HepG2 (cell line): Measurements from ENCODE around the gene GSTM2. TPM values are rescaled to one million over a fixed set of nuclear protein-coding genes. Genes with fewer than 3 reads are reported as not detected.

Experiments
- PHF20 ChIP-seq: sonication (generic); formaldehyde crosslinking; IDR thresholded peaks from 2 replicates; pipeline ENCODE4 v1.5.0; 2020; ENCODE audit warnings: mild to moderate bottlenecking, missing genetic modification reagents
- RORA ChIP-seq: sonication (generic); formaldehyde crosslinking; IDR thresholded peaks from 2 replicates; pipeline ENCODE4 v1.5.0; 2020; ENCODE audit warnings: mild to moderate bottlenecking, missing genetic modification reagents, moderate library complexity
- ZBTB26 ChIP-seq: IDR thresholded peaks from 2 replicates; pipeline ENCODE4 v1.6.1; 2016; ENCODE audit warnings: missing compliant biosample characterization, missing genetic modification reagents, borderline replicate concordance
- ZBTB4 ChIP-seq: sonication (generic); formaldehyde crosslinking; IDR thresholded peaks from 2 replicates; pipeline ENCODE4 v1.4.0; 2020; ENCODE audit warnings: missing genetic modification reagents, mild to moderate bottlenecking, borderline replicate concordance
- ZFAT ChIP-seq: sonication (generic); formaldehyde crosslinking; conservative IDR thresholded peaks from 2 replicates; pipeline ENCODE4 v1.8.1; 2023; ENCODE audit warnings: missing genetic modification reagents, inconsistent platforms
- ZNF337 ChIP-seq: sonication (generic); formaldehyde crosslinking; IDR thresholded peaks from 2 replicates; pipeline ENCODE4 v1.5.1; 2020; ENCODE audit warnings: missing genetic modification reagents, low read depth, mild to moderate bottlenecking, borderline replicate concordance
- polyA plus RNA-seq, 8 experiments: library from polyadenylated mRNA; depleted of rRNA in 3 of 8; stranded (reverse) in 7 of 8; unstranded in 1 of 8; fragments of >200 nt; fragmentation: Illumina TruSeq in 4 of 8; extraction: Trizol in 4 of 8; gene quantifications; 2 replicates each; pipeline versions ENCODE4 v1.2.1 to v1.2.3, GENCODE V29; 2011 to 2016; ENCODE audit warnings: low read depth in 4 of 8, missing spikeins in 1 of 8, mixed read lengths in 1 of 8; ENCODE audit not compliant: insufficient read depth in 1 of 8
- total RNA-seq, 5 experiments: library from RNA; depleted of rRNA; stranded (reverse); fragments of >200 nt; fragmentation: Illumina TruSeq; extraction: Trizol; gene quantifications; 2 replicates each; pipeline ENCODE4 v1.2.3, GENCODE V29; 2016; ENCODE audit warnings: low read depth in 1 of 5
- TF ChIP-seq, protein P1 (sequence below): sonication (generic); formaldehyde crosslinking; conservative IDR thresholded peaks from 2 replicates; pipeline ENCODE4 v1.8.0; 2022; ENCODE audit warnings: missing genetic modification reagents

Gene GSTM2
- total and polyA plus RNA-seq, 2 of the 13 experiments (the other 11 are each of a cell fraction or from before 2014, with no cell fraction given): 7.0 to 15.0 TPM

GRCh38 chr1:109713636-109714035, 45.8 kb downstream of the GSTM2 start (continued):
- TF ChIP-seq ZBTB4 (no peak), PHF20 (no peak), ZBTB26 (no peak), RORA (no peak), ZFAT (CRISPR knock-in tag) (no peak), ZNF337 (CRISPR knock-in tag) (no peak)
- TF ChIP-seq, protein P1, sequence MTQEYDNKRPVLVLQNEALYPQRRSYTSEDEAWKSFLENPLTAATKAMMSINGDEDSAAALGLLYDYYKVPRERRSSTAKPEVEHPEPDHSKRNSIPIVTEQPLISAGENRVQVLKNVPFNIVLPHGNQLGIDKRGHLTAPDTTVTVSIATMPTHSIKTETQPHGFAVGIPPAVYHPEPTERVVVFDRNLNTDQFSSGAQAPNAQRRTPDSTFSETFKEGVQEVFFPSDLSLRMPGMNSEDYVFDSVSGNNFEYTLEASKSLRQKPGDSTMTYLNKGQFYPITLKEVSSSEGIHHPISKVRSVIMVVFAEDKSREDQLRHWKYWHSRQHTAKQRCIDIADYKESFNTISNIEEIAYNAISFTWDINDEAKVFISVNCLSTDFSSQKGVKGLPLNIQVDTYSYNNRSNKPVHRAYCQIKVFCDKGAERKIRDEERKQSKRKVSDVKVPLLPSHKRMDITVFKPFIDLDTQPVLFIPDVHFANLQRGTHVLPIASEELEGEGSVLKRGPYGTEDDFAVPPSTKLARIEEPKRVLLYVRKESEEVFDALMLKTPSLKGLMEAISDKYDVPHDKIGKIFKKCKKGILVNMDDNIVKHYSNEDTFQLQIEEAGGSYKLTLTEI (CRISPR knock-in tag): no peak
